Stomach (tissue), 4 donors: ENCODE data around the gene APP.

Experiments used
- CTCF ChIP-seq, 7 experiments: fragments of 450-650 bp in 4 of 7; fragments of 200-600 bp in 3 of 7; sonication (generic) in 3 of 7; IDR thresholded peaks; one replicate each; pipeline ENCODE4 v1.5.1; 2016 to 2019; ENCODE audit warnings: antibody characterized with exemption in 7 of 7, control low read depth in 2 of 7, mild to moderate bottlenecking in 1 of 7
- EP300 ChIP-seq: sonication (generic); formaldehyde crosslinking; IDR thresholded peaks from one replicate; pipeline ENCODE4 v1.6.1; 2017; ENCODE audit warnings: antibody characterized with exemption
- POLR2A ChIP-seq, 4 donors: fragments of 450-650 bp; IDR thresholded peaks; one replicate each; pipeline ENCODE4 v1.6.1; 2016; ENCODE audit warnings: antibody characterized with exemption in 4 of 4, control low read depth in 2 of 4, mild to moderate bottlenecking in 1 of 4, moderate library complexity in 1 of 4
- POLR2AphosphoS5 ChIP-seq, 3 donors: sonication (generic); formaldehyde crosslinking; IDR thresholded peaks; one replicate each; pipeline ENCODE4 v1.6.1; 2016; ENCODE audit warnings: antibody characterized with exemption in 3 of 3

GRCh38 chr21:26050857-26051256, 119.7 kb downstream of the APP start:
- no peak for TF ChIP-seq CTCF (IDR thresholded peaks at IDR 0.05)
- no peak for TF ChIP-seq POLR2A (IDR thresholded peaks at IDR 0.05)
- no peak for TF ChIP-seq EP300
- no peak for TF ChIP-seq POLR2AphosphoS5 (IDR thresholded peaks at IDR 0.05)
